Activated CD4-positive, alpha-beta T cell treated with anti-CD3 and anti-CD28 coated beads for 24 hours (primary cell): ENCODE results near the gene SCN9A.
"Not testable (repeated sequence)": the region's sequence is repeated elsewhere in the genome, so short reads cannot be mapped to it uniquely, and the experiment has no call there.

Experiments used
- DNase-seq, 2 donors: peaks; one replicate each; pipeline ENCODE4 v3.0.0-alpha.2; 2020; ENCODE audit warnings: low read depth in 2 of 2

Gene SCN9A

GRCh38 chr2:166375736-166376487 lies at the start of gene SCN9A:
Gene SCN9A, minus strand, starts transcription at chr2:166375944. Its CDS starts 64,188 bp downstream, at chr2:166311756.
- DNase-seq = peak in 1 of 2 donors; percentile 2

DNA sequence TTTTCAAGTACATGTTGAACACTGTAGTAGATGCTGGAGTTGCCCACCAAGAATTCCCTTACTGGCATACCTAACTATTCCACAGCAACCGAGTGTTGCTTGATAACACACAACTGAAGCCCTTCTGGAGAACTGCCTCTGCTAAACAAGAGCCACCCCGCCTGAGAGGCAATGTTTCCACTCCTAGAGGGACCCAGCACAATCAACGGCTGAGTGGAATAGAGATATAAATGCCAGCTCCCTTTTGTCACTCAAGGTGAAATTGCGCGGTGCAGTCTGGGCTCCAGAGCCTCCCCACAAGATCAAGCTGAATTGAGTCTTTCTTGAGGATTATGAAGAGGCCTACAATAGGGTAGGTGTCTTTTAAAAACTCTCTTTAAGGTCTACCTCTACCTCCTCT lies 49.1 kb upstream of the SCN9A start:
- DNase-seq = no peak

- DNase-seq = no peak
Observed at GRCh38 chr2:166419616-166419934, 43.8 kb upstream of the SCN9A start.

GRCh38 chr2:166418853-166419615 lies 43.3 kb upstream of the SCN9A start:
- DNase-seq = no peak

GRCh38 chr2:166417669-166418068 lies 41.9 kb upstream of the SCN9A start:
- no peak for DNase-seq

- no peak for DNase-seq
Observed at GRCh38 chr2:166413255-166413654, 37.5 kb upstream of the SCN9A start.

- no peak for DNase-seq
Observed at GRCh38 chr2:166411473-166412230, 35.9 kb upstream of the SCN9A start.

GRCh38 chr2:166410828-166411472 lies 35.2 kb upstream of the SCN9A start:
- no peak for DNase-seq

DNA sequence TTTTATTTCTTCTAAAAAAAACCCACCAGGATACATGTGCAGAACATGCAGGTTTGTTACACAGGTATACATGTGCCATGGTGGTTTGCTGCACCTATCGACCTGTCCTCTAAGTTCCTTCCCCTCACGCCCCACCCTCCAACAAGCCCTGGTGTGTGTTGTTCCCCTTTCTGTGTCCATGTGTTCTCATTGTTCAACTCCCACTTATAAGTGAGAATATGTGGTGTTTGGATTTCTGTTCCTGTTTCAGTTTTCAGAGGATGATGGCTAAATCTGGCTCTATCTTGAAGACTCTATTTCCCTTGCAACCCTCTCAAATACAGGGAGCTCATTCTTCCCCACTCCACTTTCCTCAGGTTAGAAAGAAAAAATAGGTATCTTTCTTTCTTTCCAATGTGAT lies 32.0 kb upstream of the SCN9A start:
- not testable (repeated sequence) for DNase-seq

GRCh38 chr2:166406374-166406773 lies 30.6 kb upstream of the SCN9A start:
- DNase-seq = no peak

- DNase-seq = no peak
Observed at GRCh38 chr2:166405569-166405926, 29.8 kb upstream of the SCN9A start.

GRCh38 chr2:166404831-166405568 lies 29.3 kb upstream of the SCN9A start:
- DNase-seq = no peak

DNA sequence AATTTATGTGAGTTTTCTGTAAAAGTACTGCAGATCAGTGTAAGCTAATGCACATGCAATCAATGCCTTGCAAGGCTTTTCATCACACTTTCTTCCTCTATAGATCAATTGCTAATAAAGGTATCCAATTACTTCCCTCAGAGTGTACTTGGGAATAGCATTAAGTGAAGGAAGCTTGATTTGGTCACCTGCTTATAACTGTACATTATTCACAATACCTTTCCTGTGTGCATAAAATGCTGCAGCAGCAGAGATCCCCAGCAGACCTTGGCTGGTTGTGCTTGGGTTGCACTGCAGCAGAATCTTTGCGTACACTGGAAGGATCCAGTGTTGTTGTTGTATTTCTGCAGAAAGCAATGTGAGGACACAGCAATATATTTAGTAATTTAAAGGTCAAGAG lies 18.5 kb upstream of the SCN9A start:
- DNase-seq = no peak

- no peak for DNase-seq
Observed at GRCh38 chr2:166393008-166393407, 17.3 kb upstream of the SCN9A start.

DNA sequence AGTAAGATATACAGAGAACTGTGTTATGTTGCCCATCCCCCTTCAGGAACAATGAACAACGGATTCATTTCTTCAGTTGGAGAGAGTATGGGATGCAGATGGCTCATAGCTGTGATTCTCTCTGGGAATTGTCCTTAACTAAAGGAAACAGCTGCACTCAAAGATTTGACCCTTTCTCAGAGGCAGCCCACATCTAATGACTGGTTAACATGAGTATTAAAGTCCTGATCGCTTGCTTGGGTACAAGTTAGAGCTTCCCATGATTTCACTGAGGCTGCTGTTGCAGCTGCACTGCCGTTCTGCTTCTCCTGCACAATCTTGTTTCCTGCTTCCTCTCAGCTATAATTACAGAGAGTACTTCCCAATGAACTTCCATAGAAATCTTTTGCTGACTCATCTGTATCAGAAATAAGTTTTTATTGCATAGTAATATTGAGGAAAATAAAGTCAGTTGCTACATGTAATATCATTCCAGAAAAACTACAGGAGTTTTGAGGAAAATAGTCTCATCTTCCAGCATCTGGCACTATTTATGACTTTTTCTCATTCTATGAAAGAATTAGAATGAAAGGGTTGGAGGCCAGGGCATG lies 12.8 kb upstream of the SCN9A start:
- DNase-seq = no peak

DNA sequence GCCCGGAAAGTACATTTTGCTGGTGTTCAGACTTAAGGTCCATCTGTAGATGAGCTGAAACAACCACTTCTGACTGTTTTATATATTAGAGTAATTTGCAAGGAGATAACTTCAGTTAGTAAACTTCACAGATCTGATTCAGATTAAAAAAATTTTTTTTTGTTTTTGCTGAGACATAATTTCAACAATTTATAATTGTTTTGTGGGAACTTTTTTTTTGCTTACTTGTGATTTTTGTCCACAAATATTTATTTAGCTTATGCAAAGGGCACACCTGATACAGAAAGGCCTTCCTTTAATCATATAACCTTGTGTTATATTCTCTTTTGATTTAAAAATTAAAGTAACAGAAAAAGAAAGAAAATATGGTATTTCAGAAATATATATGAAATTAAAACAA lies 9.6 kb upstream of the SCN9A start:
- DNase-seq = no peak

GRCh38 chr2:166384774-166385173 lies 9.0 kb upstream of the SCN9A start:
- DNase-seq = no peak

DNA sequence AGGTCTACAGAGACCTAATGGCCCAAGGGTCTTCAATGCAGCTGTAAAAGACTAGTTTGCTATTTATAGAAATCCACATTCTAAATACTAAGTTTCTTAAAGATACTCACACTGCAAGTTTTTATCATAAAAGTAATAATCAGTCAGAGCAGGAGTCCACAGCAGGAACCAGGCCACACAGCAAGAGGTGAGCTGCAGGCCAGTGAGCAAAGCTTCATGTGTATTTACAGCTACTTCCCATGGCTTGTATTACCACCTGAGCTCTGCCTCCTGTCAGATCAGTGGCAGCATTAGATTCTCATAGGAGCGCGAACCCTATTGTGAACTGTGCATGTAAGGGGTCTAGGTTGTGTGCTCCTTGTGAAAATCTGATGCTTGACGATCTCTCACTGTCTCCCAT lies 6.7 kb upstream of the SCN9A start:
- no peak for DNase-seq

- no peak for DNase-seq
Observed at GRCh38 chr2:166380615-166381014, 4.9 kb upstream of the SCN9A start.

DNA sequence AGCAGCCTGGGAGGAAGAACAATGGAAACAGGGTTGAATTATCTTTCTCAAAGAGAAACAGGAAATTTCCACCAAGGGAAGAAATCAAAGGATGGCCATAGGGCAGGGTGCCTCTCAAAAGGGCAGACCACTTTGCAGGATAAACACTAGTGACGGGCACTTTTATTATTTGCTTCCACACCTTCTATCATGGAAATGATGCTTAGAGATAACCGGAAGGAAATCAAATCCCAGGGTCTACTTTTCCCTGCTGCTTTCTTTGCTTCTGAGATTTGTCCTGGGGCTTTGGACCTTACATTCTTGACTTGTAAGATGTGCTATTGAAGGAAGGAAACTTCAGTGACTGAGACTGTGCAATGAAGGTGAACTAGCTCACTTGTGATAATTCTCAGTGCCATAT lies 1.1 kb upstream of the SCN9A start:
- DNase-seq = no peak

- DNase-seq = no peak
Observed at GRCh38 chr2:166376488-166376828, 714 bp upstream of the SCN9A start.
